Amygdala (tissue), 56 donors: Measurements from ENCODE around the gene BACE1-AS.
"Not testable (repeated sequence)": the region's sequence is repeated elsewhere in the genome, so short reads cannot be mapped to it uniquely, and the experiment has no call there.

ENCODE experiments used
- DNase-seq, 56 donors: peaks; one replicate each; lab custom pipeline; 2025; lab: John Stamatoyannopoulos, UW

Gene BACE1-AS

DNA sequence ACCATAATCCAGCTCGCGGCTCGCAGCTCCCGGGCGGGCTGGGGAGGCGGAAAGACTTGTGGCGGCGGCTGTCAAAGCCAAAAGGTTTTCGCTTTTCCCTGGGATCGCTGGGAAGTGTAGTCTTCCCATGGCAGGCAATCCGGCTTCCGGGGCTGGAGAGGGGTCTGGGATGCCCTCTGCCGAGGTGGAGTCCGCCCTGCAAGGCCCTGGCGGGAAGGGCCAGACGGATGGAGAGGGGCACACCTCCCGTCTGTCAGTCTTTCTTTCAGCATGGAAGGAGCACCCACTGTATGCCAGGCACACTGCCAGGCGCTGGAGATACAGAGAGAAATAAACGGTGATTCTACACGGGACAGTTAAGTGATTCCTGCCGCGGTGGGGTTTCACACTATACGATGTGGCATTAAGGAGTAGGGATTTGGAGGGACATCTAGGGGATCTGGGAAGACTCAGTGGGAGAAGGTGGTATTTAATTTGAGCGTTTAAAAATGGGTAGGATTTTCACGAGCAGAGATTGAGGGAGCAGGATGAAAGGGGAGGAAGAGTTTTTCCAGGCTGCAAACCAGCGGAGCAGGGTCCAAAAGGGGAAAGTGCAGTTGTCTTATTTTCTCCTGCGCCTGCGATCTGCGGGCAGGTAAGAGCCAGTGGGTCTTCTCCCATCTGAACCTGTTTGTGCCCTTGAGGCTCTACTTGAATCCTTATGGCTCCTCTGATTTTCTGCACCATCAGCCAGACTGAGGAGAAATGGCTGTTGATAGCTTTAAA is 25.2 kb downstream of the BACE1-AS start, which contains the start of gene BACE1:
BACE1 (minus strand) TSS at position 60 of the 765 bp plus-strand sequence. CDS start 461 bp downstream, outside the sequence.
- peak; percentile 16 to 93 (median 82) for DNase-seq

DNA sequence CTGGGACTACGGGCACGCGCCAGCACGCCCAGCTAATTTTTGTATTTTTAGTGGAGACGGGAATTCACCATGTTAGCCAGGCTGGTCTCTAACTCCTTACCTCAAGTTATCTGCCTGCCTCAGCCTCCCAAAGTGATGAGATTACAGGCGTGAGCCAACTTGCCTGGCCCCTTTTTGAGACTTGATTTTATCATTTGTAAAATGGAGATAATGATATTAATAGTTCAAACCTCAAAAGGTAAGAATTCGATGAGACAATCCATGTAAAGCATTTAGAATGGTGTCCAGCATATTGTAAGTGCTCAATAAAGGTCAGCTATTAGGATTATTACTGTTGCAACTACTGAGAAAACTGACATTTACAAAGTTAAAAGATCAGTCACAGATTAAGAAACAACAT is 27.6 kb downstream of the BACE1-AS start:
- DNase-seq, result no peak

DNA sequence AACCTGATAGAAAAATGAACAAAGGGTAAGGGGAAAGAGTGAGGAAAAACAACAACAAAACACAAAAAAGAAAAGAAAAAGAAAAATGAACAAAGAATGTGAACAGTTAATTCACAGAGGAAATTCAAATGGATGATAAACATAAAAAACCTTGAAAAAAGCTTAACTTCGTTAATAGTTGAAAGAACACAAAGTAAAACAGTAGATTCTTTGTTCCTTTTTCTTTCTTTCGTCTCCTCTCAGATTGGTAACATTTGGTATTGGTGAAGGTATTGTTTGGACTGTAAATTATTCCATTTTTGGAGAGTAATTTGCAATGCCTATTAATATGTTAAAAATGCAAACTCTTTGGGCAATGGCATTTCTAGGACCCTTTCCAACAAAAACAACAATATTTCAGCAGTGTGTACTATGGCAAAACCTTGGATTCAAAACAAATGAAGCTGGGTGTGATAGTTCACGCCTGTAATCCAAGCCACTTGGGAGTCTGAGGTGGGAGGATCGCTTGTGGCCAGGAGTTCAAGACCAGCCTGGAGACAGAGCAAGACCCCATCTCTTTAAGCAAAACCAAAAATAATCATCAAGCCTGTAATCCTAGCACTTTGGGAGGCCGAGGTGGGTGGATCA is 28.2 kb downstream of the BACE1-AS start:
- no peak for DNase-seq

DNA sequence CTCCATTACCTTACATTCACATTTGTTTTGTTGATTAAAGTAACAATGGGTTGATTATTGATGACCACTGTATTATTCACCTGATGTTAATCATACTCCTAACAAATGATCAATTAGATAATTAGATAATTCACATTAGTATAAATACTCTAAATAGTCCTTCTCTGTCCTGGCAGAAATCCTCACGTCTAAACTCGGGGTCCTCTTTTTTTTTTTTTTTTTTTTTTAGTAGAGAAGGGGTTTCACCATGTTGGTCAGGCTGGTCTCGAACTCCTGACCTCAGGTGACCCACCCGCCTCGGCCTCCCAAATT is 36.1 kb downstream of the BACE1-AS start:
- DNase-seq, result not testable (repeated sequence)

DNA sequence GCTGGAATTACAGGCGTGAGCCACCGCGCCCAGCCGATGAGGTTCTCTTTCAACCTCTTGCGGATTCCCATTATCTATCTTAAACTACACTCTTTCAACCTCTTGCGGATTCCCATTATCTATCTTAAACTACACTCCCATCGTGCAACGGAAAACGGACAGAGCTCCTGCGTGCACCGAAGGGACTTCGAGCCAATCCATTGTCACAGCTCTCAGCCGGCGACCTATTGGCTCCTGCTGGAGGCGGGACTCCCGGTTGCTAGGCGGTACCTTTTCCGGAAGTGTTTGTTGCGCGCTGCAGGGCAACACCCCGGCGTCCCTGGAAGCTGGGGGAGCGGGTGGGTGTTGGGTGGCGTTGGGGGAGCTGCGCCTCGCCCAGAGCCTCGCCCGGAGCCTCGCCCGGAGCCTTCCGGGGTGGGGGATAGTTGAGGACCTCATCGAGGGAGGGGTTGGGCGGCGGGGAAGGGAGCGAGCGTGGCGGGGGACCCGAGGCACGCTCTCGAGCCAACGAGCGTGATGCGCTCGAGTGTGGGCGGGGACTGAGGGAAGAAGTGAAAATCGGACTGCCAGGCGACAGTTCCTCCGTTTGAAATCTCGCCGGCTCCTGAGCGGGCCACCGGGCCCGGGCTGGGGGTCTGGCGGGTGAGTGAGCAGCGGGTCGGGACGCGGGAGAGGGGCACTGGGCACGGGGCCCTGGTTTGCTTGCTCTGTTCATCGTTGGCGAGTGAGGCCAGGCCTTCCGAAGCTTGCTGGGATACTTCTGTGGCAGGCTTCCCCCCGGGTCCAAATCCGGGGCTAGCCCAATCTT is 36.6 kb downstream of the BACE1-AS start, which contains the start of gene CEP164:
CEP164 (plus strand) TSS at position 288 of the 808 bp plus-strand sequence. CDS start 10,733 bp downstream, outside the sequence.
- peak; percentile 80 to 97 (median 94) for DNase-seq

DNA sequence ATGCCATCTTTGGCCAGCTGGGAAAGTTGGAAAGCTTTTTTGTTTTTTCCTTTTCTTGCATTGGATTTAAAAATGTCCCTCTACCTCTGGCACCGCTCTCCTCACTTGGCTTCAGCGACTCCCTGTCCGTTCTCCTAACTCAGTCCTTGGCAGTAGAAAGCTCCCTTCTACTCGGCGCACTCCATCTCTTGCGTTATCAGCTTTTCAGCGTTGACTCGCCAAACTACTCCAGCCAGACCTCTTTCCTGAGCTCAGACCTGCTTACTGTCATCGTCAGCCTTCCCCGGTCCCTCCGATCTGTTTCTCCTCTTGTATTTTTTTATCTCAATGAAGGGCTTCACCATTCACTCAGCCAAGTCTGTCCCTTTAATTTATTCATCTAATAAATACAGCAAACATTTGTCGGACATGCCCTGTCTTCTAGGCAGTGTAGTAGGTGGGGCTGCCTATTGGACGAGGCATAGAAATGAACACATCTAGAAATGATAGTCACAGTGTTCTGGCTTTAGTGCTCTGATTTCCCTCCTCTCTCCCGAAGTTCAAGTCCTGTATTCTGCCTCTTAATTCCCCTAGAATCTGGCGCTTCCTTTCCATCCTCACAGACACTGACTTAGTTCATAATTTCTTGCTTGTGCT is 37.3 kb downstream of the BACE1-AS start:
- peak in 8 of 56 donors; percentile 5 to 70 (median 56) for DNase-seq

DNA sequence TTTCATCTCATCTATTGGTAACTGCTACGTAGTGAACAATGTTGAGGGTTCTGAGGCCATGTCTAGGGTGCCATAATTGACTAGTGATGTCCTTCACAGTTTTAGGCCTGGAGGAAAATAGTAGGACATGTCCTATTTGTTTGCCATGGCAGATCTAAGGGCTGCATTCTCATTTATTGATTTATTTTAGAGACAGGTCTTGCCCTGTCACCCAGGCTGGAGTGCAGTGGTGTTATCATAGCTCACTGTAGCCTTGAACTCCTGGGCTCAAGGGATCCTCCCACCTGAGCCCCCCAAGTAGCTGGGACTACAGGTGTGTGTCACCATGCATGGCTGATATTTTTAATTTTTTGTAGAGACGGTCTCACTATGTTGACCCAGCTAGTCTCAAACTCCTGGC is 41.7 kb downstream of the BACE1-AS start:
- DNase-seq, result no peak

DNA sequence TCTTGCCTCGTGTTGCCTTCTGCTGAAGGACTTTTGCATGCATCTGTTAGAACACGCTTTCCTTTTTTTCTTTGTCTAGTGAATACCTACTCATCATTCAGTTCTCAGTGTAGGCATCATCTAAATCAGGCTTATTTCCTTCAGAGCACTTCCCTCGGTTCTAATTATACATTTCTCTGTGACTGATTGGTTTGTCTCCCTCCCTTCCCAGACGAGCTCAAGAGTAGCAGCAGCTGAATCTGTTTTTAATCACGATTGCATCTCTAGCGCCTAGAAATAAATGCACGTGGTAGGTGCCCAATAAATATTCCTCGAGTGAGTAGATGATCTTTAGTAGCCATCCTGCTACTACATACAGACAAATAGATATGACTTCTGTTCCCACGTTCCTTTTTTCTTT is 42.8 kb downstream of the BACE1-AS start:
- DNase-seq, result peak in 2 of 56 donors; percentile 7 to 11

DNA sequence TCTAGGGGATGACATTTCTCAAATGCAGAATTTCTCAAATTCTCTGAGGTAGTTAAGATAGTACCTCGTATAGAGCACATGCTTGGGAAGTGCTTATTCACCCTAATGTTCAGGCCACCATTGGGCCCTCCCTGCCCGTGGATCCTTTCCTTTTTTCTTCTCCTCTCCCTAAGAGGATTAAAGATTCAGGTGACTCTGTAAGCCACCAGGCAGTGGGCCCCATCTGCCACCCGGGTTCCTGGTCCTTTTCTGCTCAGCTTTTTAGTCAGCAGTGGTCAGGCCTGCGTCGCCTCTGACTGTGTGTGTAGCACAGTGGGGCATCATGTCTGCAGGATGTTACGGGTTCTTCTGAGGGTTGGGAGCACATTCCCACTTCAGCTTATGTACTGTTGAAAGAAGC is 43.8 kb downstream of the BACE1-AS start:
- no peak for DNase-seq

DNA sequence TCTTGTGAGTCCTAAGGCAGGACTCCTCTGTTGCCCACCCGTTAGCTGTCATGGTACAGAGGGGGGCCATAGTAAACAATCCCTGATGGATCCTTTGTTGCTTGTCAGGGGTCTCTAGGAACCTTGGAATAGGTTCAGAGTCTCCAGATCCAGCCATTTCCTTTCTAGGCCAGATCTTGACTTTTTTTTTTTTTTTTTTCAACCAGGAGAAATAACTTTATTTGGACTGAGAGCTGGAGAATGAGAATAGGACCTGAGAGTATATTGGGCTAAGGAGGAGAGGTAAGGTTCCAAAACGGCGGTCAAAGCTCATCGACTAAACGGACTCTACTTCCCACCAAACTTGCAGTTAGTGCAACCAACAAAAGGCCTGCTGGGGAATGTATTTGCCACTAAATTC is 44.3 kb downstream of the BACE1-AS start:
- DNase-seq, result no peak

DNA sequence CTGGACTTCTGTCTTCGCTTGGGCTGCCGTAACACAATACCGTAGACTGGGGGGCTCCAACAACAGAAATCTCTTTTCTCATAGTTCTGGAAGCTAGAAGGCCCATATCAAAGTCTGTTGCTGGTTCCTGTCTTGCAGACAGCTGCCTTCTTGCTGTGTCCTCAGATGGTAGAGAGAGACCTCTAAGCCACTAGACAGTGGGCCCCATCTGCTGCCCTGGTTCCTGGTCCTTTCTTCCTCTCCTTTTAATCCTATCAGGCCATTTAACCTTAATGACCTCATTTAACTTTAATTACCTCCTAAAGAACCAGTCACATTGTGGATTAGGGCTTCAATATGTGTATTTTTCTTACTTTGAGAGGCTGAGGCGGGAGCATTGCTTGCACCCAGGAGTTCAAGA is 45.9 kb downstream of the BACE1-AS start:
- DNase-seq, result no peak
